GM23248 (cell line): Measurements from ENCODE around the gene ABHD10. TPM values are rescaled to one million over a fixed set of nuclear protein-coding genes. Genes with fewer than 3 reads are reported as not detected.
A peak's percentile ranks its signal among the peaks of the same experiment; 100 is the strongest.

ENCODE experiments used
- DNase-seq: peaks from one replicate; pipeline ENCODE4 v3.0.0-alpha.2; 2015
- H2AFZ ChIP-seq: fragments of 200-600 bp; sonication (generic); 2 replicates; pipeline ENCODE4 v1.6.1; 2016; ENCODE audit warnings: antibody characterized with exemption
- H3F3A ChIP-seq: fragments of 200-600 bp; sonication (generic); 2 replicates; pipeline ENCODE4 v1.6.1; 2016; ENCODE audit warnings: mild to moderate bottlenecking, antibody characterized with exemption, mixed run types; ENCODE audit not compliant: insufficient read depth
- H3K27ac ChIP-seq: fragments of 200-600 bp; sonication (generic); 2 replicates; pipeline ENCODE4 v1.5.1; 2016; ENCODE audit warnings: mild to moderate bottlenecking
- H3K27me3 ChIP-seq: fragments of 200-600 bp; sonication (generic); replicated peaks from 2 replicates; pipeline ENCODE4 v1.6.1; 2016; ENCODE audit warnings: mild to moderate bottlenecking; ENCODE audit not compliant: insufficient read depth
- H3K36me3 ChIP-seq: fragments of 200-600 bp; sonication (generic); 2 replicates; pipeline ENCODE4 v1.6.1; 2016; ENCODE audit warnings: low read depth, mild to moderate bottlenecking
- H3K4me1 ChIP-seq: fragments of 200-600 bp; sonication (generic); 2 replicates; pipeline ENCODE4 v1.6.1; 2016; ENCODE audit warnings: mild to moderate bottlenecking; ENCODE audit not compliant: insufficient read depth
- H3K4me2 ChIP-seq: fragments of 200-600 bp; sonication (generic); one replicate; pipeline ENCODE4 v1.6.1; 2016; ENCODE audit warnings: mild to moderate bottlenecking; ENCODE audit not compliant: unreplicated experiment
- H3K4me3 ChIP-seq: fragments of 200-600 bp; sonication (generic); 2 replicates; pipeline ENCODE4 v1.5.1; 2016; ENCODE audit warnings: mild to moderate bottlenecking
- H3K79me2 ChIP-seq: fragments of 200-600 bp; sonication (generic); 2 replicates; pipeline ENCODE4 v1.6.1; 2016; ENCODE audit warnings: mild to moderate bottlenecking; ENCODE audit not compliant: insufficient read depth
- H3K9ac ChIP-seq: fragments of 200-600 bp; sonication (generic); 2 replicates; pipeline ENCODE4 v1.6.1; 2016; ENCODE audit warnings: mild to moderate bottlenecking
- H3K9me2 ChIP-seq: fragments of 200-600 bp; sonication (generic); 2 replicates; pipeline ENCODE4 v1.6.1; 2016; ENCODE audit warnings: mixed run types, mild to moderate bottlenecking, moderate library complexity; ENCODE audit not compliant: insufficient read depth
- H3K9me3 ChIP-seq: fragments of 200-600 bp; sonication (generic); one replicate; pipeline ENCODE4 v1.6.1; 2017; ENCODE audit warnings: low read depth
- H4K20me1 ChIP-seq: fragments of 200-600 bp; sonication (generic); 2 replicates; pipeline ENCODE4 v1.6.0; 2016; ENCODE audit not compliant: insufficient read depth
- EZH2 ChIP-seq: fragments of 200-600 bp; sonication (generic); IDR thresholded peaks from 2 replicates; pipeline ENCODE4 v1.6.1; 2018; ENCODE audit warnings: antibody characterized with exemption, mild to moderate bottlenecking; ENCODE audit not compliant: insufficient read depth, poor library complexity, severe bottlenecking
- EZH2phosphoT487 ChIP-seq: fragments of 200-600 bp; sonication (generic); IDR thresholded peaks from 2 replicates; pipeline ENCODE4 v1.6.1; 2018; ENCODE audit warnings: antibody characterized with exemption, moderate library complexity, mild to moderate bottlenecking, low read depth; ENCODE audit not compliant: insufficient read depth
- WGBS, 2 experiments: methylation state at CpG; one replicate each; pipeline ENCODE4 v1.1.6; 2015 to 2017; ENCODE audit warnings: low lambda C conversion rate in 2 of 2, low coverage in 1 of 2; ENCODE audit errors: missing lambda C conversion rate in 2 of 2; 5-methylcytosine and 5-hydroxymethylcytosine counted together
- in situ Hi-C: fragments of 300-500 bp; cut with MboI; formaldehyde crosslinking; loops from 2 replicates; pipeline ENCODE4 v1.15.0; 2020
- polyA plus RNA-seq: library from polyadenylated mRNA; unstranded; fragments of >200 nt; fragmentation: Nextera tagmentation; extraction: Ambion mirVana; gene quantifications from 2 replicates; pipeline ENCODE4 v1.2.1, GENCODE V29; 2016
- total RNA-seq: library from RNA; depleted of rRNA; stranded (reverse); fragments of >200 nt; shearing (Covaris generic); gene quantifications from 2 replicates; pipeline ENCODE4 v1.2.3, GENCODE V29; 2014

The ABHD10 gene
- total and polyA plus RNA-seq, 2 experiments from 2014 or later = 25.4 to 26.4 TPM

GRCh38 chr3:111999484-112000324 is 20.9 kb downstream of the ABHD10 start:
- Histone ChIP-seq H3F3A (peaks cover 21% of the 10 kb centered on the region), H2AFZ (peak overlapping the region; percentile 94), H3K4me2 (peak overlapping the region; percentile 98), H3K36me3 (no peaks in the 10 kb centered on the region), H3K27me3 (no peaks in the 10 kb centered on the region), H3K4me1 (peaks cover 22% of the 10 kb centered on the region), H3K79me2 (no peaks in the 10 kb centered on the region), H3K9ac (peak overlapping the region; percentile 44), H3K27ac (no peak overlapping the region), H4K20me1 (no peaks in the 10 kb centered on the region), H3K4me3 (peak overlapping the region; percentile 75), H3K9me3 (no peaks in the 10 kb centered on the region), H3K9me2 (no peaks in the 10 kb centered on the region)
- in situ Hi-C loops = no loop called here
- TF ChIP-seq EZH2phosphoT487 (no peak), EZH2 (no peak)
- WGBS, 2 experiments = 51 to 55% methylated on average over 19 of the region's 19 CpGs
- no peak for DNase-seq

GRCh38 chr3:112000367-112000771 is 21.5 kb downstream of the ABHD10 start:
- H3K79me2 ChIP-seq = no peaks in the 10 kb centered on the region
- no peak for TF ChIP-seq EZH2
- TF ChIP-seq EZH2phosphoT487 = no peak
- 99 to 100% methylated on average over 5 of the region's 5 CpGs for WGBS, 2 experiments
- no peak for DNase-seq
- H3K9ac ChIP-seq = no peak overlapping the region
- no peak overlapping the region for H3K4me2 ChIP-seq
- no peaks in the 10 kb centered on the region for H4K20me1 ChIP-seq
- H3K9me3 ChIP-seq = no peaks in the 10 kb centered on the region
- no peak overlapping the region for H3K4me3 ChIP-seq
- no peaks in the 10 kb centered on the region for H3K9me2 ChIP-seq
- H3K4me1 ChIP-seq = peaks cover 29% of the 10 kb centered on the region
- in situ Hi-C loops = no loop called here
- H3K27ac ChIP-seq = no peak overlapping the region
- H3F3A ChIP-seq = peaks cover 28% of the 10 kb centered on the region
- no peak overlapping the region for H2AFZ ChIP-seq
- H3K27me3 ChIP-seq = no peaks in the 10 kb centered on the region
- H3K36me3 ChIP-seq = no peaks in the 10 kb centered on the region

GRCh38 chr3:112000966-112001365 is 22.1 kb downstream of the ABHD10 start:
- peaks cover 30% of the 10 kb centered on the region for H3K4me1 ChIP-seq
- peaks cover 29% of the 10 kb centered on the region for H3F3A ChIP-seq
- no peak overlapping the region for H3K27ac ChIP-seq
- H3K9ac ChIP-seq = no peak overlapping the region
- no peak overlapping the region for H3K4me3 ChIP-seq
- in situ Hi-C loops = no loop called here
- 63 to 77% methylated on average over 2 of the region's 2 CpGs for WGBS, 2 experiments
- H3K9me3 ChIP-seq = no peaks in the 10 kb centered on the region
- no peak overlapping the region for H2AFZ ChIP-seq
- H3K9me2 ChIP-seq = no peaks in the 10 kb centered on the region
- H3K4me2 ChIP-seq = no peak overlapping the region
- H4K20me1 ChIP-seq = no peaks in the 10 kb centered on the region
- no peaks in the 10 kb centered on the region for H3K36me3 ChIP-seq
- H3K79me2 ChIP-seq = no peaks in the 10 kb centered on the region
- TF ChIP-seq EZH2phosphoT487 = no peak
- TF ChIP-seq EZH2 = no peak
- DNase-seq = no peak
- H3K27me3 ChIP-seq = no peaks in the 10 kb centered on the region

- Histone ChIP-seq H3K36me3 (no peaks in the 10 kb centered on the region), H3K4me3 (no peak overlapping the region), H3K9me3 (no peaks in the 10 kb centered on the region), H3K4me2 (no peak overlapping the region), H4K20me1 (no peaks in the 10 kb centered on the region), H3K9me2 (no peaks in the 10 kb centered on the region), H3K27ac (no peak overlapping the region), H3K27me3 (no peaks in the 10 kb centered on the region), H2AFZ (no peak overlapping the region), H3K4me1 (peaks cover 30% of the 10 kb centered on the region), H3F3A (peaks cover 29% of the 10 kb centered on the region), H3K9ac (no peak overlapping the region), H3K79me2 (no peaks in the 10 kb centered on the region)
- 98 to 100% methylated on average over 2 of the region's 2 CpGs for WGBS, 2 experiments
- no peak for DNase-seq
- TF ChIP-seq EZH2phosphoT487 (no peak), EZH2 (no peak)
- in situ Hi-C loops = no loop called here
Measured at GRCh38 chr3:112001526-112001925, 22.7 kb downstream of the ABHD10 start.
